Body of pancreas (tissue), 4 donors: ENCODE measurements around the gene SLC20A1.

Experiments used
- CTCF ChIP-seq, 7 experiments: fragments of 450-650 bp in 4 of 7; fragments of 200-600 bp in 3 of 7; sonication (generic) in 3 of 7; IDR thresholded peaks; one replicate each; pipeline ENCODE4 v1.5.1; 2016 to 2019; ENCODE audit warnings: antibody characterized with exemption in 7 of 7
- POLR2A ChIP-seq, 3 donors: fragments of 450-650 bp; IDR thresholded peaks; one replicate each; pipeline ENCODE4 v1.6.1; 2016; ENCODE audit warnings: antibody characterized with exemption in 3 of 3, mild to moderate bottlenecking in 2 of 3

- TF ChIP-seq CTCF (IDR thresholded peaks at IDR 0.05) (no peak), POLR2A (IDR thresholded peaks at IDR 0.05) (no peak)
Measured at GRCh38 chr2:112691881-112692281, 46.1 kb downstream of the SLC20A1 start.
